Measurements from ENCODE around the gene GPR26. TPM values are rescaled to one million over a fixed set of nuclear protein-coding genes. Genes with fewer than 3 reads are reported as not detected.

GPR26 gene
- polyA plus RNA-seq, 3 donors = 0.01 TPM; not detected in 2

DNA sequence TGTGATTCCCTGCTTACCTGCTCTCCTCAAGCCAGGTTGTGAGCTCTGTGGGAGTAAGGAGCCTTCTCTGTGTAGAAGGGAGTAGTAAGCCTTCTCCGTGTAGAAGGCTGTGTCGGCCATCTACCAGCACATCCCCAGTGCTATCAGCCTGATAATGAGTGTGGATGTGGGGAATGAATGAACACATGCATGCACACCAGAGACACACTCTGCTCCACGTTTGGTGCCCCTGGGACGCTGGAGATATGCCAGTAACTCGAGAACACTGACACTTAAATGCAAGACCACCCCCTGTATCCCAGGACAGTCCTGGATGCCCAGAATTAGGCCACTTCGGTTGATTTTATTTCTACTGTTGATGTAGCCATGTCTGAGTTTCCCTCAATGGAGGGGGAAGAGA is 21.1 kb upstream of the GPR26 start:
- no peak for DNase-seq (ENCODE audit: low read depth in 3 of 3, low spot score in 2 of 3)

DNA sequence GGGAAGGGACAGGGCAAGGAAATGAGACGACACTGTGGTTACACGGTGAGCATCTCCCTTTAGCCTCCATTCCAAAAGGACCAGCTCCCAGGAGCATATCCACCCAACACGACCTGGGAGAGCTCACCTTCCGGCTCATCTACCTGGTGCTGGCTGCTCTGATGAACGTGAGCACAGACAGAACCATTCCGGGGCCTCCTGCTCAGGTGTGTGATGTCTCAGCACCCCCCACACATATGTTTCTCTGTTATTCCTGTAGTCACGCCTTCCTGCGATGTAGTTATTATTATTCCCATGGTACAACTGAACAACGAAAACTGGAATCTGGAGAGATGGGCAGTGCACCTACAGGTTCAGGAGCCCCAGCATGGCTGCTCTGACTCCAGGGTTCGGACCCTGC is 20.5 kb upstream of the GPR26 start:
- DNase-seq (ENCODE audit: low read depth in 3 of 3, low spot score in 2 of 3) = no peak

DNA sequence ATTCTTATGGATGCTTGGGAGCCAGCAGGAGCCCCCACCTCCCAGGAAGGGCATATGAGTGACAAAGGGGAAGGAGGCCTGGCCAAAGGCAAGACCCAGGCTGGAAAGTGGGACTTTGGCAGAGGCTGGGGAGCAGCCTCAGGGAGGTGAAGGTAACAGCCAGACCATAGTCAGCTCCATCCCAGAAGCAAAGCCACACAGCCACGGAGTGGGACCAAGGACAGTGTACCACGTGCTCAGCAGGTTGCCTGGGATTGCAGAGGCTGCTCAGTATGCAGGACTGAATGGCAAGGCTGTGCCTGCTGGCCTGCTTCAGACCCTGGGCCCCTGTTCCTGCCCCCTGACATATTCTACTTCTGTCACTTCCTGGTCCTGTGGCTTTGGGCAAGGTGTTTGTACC is 17.6 kb upstream of the GPR26 start:
- DNase-seq (ENCODE audit: low read depth in 3 of 3, low spot score in 2 of 3) = no peak

DNA sequence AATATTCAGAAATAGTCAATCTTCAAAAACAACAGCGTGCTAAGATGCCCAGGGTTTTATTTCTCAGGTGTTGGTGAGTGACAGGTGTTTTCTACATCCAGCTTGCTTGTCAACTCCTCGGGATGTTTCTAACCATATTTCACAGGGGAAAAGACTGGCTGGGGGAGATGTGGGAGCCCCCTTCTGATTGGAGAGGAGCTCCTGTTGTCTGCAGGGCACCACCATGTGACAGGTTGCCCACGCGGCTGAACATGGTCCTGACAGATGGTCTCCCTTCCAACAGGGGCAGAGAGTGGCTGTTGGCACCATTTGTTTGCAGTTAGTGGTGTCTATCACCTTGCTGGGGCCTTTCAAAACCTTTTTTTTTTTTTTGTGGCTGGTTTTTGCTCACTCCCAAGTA is 16.5 kb upstream of the GPR26 start:
- no peak for DNase-seq (ENCODE audit: low read depth in 3 of 3, low spot score in 2 of 3)

DNA sequence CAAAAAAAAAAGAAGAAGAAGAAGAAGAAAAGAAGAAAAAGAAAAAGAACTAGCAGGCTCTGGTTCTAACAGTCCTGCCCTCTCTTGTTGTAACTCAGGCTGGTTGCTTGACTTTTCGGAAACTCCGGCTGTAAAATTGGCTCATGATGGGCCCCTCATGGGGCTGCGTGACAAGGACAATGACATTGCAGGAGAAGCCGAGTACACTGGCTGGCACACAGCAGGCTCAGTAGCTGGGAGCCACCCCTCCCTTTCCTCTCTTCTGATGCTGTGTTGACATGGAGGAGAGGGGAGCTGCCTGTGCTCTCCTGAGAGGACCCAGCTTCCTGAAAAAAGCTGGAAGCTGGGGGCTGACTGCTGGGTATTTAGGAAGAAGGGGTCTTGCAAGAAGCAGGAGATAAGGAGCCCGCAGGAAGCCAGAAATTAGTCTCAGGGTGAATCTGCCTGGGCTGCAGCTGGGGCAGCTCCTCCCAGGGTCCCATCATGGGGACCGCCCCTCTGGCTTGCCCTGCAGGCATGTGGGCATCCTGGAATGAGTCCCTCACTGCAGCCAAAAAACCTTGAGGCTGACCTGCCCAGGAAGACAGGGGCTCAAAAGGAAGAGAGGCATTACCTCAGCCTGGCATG is 14.6 kb upstream of the GPR26 start:
- DNase-seq (ENCODE audit: low read depth in 3 of 3, low spot score in 2 of 3) = no peak

DNA sequence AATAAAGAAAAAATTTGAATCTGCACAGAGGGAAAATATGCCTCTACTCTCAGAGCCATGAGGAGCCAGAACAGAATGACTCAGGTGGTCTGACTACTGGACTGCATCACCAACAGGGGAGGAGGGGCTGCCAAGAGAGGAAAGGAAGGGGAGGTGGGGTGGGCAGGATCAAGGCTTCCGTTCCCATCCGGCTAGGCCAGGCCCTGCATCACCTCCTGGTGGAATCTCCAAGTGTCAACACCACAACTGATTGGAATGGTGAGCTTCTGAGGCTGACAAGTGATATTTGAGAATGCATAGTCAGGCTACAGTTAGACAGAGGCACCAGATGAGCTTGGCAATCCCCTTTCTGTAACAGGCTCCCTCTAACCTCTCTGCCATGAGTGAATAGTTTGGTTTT is 10.4 kb upstream of the GPR26 start:
- DNase-seq (ENCODE audit: low read depth in 3 of 3, low spot score in 2 of 3) = no peak

DNA sequence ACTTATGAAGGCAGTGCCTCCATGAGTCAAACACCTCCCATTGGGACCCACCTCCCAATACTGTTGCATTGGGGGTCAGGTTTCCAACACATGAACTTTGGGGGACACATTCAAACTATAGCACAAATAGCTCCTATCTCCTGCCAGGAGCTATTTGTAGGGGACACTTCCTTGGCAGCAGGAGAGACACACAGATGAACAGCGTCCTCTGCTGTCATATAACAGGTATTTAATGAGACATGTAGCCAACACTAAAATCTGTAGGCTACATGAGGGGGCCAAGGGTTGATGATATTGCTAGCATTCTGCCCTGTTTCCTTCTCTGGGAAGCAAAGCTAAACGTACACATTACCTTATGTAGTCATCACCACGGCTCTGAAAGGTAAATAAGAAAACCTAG is 2.6 kb upstream of the GPR26 start:
- no peak for DNase-seq (ENCODE audit: low read depth in 3 of 3, low spot score in 2 of 3)

DNA sequence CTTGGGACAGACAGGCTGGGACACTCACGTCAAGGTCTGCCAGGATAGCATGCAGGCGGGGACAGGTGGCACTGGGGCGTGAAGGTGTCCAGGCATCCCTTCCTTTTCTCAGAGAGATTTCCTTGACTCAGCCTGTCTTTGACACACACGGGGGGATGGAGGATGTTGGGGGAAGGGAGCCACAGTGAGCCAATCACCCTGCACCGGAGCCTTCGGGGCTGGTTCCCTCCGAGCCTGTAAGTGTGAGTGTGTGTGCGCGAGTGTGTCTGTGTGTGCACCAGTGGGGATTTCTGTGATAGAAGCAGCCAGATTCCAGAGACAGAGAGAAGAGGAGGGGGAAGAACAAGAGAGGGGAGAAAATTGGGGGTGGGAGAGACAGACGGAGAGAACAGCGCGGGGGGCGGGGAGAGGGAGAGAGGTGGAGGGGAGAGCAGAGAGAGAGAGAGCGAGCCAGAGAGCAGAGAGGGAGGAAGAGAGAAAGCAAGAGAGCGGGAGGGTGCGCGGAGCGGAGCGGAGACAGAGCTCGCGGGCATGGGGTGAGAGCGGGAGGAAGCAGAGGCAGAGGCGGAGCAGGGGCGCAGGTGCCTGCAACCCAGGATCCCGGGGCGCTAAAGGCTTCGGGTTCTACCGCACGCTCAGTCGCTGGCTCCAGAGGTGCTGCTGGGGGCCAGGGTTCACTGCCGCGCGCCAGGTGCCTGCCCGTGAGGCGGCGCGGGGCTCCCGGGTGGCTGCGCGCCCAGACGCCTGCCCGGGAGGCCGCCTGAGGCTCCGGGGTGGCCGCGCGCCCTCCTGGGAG is 466 bp upstream of the GPR26 start:
- DNase-seq (ENCODE audit: low read depth in 3 of 3, low spot score in 2 of 3) = no peak

DNA sequence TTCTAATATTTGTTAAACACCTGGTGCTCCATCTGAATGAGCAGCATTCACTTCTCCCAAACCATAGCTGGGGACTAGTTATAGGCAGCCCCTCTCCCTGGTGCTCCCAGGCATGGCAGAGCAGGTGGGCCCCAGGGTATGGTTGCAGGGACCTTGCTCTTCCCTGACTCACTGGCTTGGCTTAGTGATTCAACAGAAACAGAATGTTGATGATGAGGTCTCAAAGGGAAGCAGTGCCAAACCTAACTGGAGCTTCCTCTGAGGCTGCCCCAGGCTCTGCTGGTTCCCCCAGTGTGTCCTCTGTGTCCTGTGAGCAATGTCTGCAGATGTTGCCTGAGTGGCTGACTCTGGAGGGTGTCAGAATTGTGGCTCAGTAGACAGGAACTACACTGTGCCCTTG is 3.7 kb downstream of the GPR26 start:
- no peak for DNase-seq (ENCODE audit: low read depth in 3 of 3, low spot score in 2 of 3)

DNA sequence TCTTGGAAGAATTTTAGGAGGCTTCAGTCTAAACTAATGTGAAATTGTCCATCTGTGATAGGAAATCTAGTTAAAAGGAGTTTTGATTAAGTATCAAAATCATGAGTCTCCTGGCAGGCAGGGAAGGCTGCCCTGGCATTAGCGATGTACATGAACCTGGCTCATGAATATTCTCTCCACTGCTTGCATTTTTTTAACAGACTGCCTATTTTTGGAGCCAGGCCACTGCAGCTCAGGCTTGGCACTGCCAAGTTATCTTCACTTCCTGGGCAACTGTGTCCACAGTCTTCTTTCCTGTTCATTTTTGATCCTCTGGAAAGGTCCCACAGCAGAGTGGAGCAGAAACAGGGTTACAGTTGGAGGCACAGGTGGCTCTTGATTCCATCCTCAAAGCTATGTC is 7.0 kb downstream of the GPR26 start:
- DNase-seq (ENCODE audit: low read depth in 3 of 3, low spot score in 2 of 3) = no peak

DNA sequence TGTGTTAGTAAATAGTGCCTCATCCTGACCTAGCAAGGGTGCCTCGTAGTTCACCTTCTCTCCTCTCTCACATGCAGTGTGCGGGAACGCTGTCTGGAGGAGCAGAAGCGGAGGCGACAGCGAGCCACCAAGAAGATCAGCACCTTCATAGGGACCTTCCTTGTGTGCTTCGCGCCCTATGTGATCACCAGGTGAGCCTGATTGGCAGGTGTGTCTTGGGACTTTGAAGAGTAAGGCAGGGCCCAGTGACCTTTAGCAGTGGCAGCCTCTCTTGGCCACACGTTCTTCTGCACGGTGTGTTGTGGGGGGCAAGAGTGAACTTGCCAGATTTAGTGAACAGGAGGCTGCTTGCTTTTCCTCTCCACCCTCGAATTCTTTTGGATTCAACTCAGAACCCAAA is 8.6 kb downstream of the GPR26 start:
- no peak for DNase-seq (ENCODE audit: low read depth in 3 of 3, low spot score in 2 of 3)

DNA sequence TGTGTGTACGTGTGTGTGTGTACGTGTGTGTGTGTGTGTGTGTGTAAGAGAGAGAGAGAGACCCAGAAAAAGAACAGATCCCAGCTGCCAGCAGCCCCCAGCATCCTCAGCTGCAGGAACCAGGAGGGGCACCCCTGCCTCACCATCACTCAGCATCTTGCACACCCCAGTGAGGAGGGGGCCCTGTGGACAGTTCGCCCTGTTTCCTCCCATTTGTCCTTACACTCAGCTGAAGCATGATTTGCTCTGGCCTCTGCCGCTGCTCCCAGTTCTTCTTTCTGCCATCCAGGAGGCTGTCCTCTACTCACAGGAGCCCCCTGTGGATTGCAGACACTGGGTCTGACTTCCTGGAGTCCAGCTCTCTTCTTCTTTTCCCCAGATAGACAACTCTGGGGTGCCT is 9.7 kb downstream of the GPR26 start:
- no peak for DNase-seq (ENCODE audit: low read depth in 3 of 3, low spot score in 2 of 3)

DNA sequence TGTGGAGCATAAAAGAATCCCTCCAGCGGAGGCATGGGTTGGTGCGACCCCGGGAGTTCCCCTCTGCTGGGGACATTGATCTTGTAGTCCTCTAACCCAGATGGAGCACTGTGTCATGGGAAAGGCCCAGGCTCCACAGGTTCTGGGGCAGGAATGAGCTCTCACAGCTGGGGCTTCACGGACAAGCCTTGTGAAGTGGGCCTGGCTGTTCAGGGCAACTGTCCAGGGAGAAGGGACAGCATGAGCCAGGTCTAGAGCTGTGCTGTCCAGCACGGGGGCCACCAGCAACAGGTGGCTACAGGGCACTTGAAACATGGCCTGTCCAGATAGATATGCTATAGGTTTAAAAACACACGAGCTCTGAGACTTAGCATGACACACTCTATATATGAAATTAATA is 11.4 kb downstream of the GPR26 start:
- DNase-seq (ENCODE audit: low read depth in 3 of 3, low spot score in 2 of 3) = no peak

DNA sequence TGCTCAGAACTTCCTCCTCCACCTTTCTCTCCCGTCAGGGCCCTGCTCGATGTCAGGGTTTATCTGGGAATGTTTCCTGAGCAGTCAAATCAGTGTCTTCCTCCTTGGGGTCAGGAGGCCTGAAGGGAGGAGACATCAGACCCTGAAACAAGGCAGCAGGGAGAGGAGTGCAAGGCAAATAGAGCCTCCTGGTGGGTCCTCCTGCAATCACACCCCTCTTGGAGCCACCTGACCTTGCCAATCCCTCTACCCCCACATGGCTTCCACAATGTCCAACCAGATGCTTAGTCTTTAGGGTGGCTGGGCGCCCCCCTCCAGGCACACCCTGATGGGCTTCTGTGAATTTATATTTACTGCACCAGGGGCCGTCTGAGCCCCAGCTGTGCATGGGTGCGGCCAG is 12.2 kb downstream of the GPR26 start:
- DNase-seq (ENCODE audit: low read depth in 3 of 3, low spot score in 2 of 3) = no peak

DNA sequence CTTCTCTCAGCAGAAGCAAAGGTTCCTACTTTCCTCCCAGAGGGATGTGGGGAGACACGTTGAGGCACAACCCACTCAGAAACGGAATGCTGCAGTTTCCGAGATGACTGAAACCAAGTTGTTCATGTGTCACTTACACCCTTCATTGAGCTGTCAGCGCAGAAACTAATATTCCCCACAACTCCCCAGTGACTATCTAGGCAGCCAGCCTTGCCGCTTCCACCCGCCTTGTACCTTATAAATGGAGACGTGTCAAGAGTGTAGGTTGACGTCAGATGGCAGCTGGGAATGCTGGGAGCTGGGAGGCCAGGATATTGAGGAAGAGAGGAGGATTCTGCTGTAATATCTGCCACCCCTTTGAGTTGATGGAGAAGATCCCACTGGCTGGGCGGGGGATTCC is 15.1 kb downstream of the GPR26 start:
- no peak for DNase-seq (ENCODE audit: low read depth in 3 of 3, low spot score in 2 of 3)

DNA sequence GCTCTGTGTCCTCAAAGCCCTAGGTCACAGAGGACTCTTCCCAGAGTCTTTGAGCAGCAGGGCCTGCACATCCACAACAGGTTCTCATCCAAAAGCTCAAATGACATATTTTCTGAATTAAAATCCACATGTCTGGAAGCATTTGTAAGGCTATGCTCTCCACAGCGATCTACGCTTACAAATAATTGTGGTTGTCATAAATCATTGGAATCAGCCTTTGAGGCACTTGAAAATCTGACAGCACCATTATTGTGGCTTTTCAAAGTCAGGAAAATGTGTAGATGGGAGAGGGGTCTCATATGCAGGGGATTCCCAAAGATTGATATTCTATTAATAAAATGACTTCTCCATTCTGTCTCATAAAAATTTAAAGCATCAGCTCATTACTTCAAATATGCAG is 16.3 kb downstream of the GPR26 start:
- no peak for DNase-seq (ENCODE audit: low read depth in 3 of 3, low spot score in 2 of 3)

DNA sequence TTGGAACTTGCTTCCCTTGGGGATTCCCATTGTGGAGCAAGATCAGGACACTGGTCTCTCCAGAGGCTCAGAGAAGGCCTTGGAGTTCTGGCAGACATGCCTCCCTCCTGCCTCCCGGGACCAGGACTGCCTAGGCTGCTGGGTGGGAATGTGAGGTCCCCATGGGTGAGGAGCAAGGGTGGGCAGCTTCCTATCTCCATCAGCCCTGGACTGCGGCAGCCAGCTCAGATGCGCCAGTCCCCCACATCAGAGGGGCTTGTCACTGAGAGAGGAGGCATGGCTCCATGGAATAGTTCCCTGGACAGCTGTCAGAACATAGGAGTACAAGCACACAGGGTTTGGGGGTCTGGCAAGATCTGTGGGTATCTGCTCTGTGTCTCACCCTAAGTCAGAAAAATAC is 17.3 kb downstream of the GPR26 start:
- DNase-seq (ENCODE audit: low read depth in 3 of 3, low spot score in 2 of 3) = no peak

DNA sequence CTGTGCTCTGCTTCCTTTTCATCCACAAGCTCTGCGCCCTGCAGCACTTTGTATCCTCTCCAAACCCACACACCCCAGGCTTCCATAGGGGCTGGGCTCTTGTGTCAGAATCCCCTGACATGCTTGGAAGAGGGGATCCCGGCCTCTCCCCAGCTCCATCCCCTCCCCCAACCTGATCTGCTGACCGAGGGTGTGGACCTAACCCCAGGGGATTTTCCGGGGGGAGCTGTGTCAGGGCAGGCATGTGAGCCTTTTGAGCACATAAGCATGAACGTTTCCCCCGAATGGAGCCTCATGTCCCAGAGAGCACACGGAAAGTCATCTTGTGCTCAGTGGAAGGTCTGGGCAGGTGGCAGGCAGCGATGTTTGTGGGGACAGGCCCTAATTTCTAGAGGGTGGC is 17.7 kb downstream of the GPR26 start:
- DNase-seq (ENCODE audit: low read depth in 3 of 3, low spot score in 2 of 3) = no peak

DNA sequence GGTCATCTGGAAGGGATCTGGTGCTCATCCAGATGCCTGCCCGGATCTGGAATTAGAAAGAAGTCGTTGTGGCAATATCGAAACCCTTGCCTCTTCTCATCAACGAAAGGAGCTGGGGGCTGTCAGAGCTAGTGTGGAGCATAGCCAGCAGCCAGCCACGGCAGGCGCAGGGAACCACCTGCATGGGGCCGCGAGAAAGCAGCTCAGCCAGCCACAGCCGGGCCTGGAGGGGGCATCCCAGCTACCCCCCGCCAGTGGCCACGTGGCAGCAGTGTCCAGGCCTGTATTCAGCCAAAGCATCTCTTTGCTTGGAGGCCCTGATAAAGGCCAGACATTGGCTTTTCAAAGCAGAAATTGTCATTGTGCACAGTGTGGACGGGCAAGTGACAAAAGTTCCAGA is 19.1 kb downstream of the GPR26 start:
- DNase-seq (ENCODE audit: low read depth in 3 of 3, low spot score in 2 of 3) = no peak

DNA sequence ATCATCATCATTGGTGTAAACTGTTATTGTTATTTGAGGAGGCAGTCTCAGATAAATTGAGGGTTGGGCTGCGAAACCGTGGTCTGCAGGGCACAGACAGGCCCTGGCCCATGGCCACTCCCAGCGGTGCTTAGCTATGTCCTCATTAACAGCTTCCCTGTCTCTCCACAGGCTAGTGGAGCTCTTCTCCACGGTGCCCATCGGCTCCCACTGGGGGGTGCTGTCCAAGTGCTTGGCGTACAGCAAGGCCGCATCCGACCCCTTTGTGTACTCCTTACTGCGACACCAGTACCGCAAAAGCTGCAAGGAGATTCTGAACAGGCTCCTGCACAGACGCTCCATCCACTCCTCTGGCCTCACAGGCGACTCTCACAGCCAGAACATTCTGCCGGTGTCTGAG is 21.6 kb downstream of the GPR26 start:
- no peak for DNase-seq (ENCODE audit: low read depth in 3 of 3, low spot score in 2 of 3)

DNA sequence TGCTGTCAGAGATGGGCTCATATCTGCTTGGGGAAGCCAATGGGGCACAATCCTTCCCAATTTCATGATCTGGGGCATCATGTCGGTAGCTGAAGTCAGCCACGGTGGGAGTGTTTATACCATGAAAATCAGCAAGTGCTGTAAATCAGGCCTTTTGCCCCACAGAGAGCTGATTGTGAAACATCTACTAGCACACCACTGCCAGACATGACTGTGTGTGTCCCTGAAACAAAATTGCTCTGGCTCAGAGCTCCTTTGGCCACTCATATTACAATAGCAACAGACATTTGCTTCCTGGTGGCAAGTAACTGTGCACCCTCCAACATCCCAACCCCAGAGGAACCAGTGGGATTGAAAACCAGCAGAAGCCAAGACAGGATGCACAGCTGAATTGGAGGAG is 23.7 kb downstream of the GPR26 start:
- DNase-seq (ENCODE audit: low read depth in 3 of 3, low spot score in 2 of 3) = no peak

DNA sequence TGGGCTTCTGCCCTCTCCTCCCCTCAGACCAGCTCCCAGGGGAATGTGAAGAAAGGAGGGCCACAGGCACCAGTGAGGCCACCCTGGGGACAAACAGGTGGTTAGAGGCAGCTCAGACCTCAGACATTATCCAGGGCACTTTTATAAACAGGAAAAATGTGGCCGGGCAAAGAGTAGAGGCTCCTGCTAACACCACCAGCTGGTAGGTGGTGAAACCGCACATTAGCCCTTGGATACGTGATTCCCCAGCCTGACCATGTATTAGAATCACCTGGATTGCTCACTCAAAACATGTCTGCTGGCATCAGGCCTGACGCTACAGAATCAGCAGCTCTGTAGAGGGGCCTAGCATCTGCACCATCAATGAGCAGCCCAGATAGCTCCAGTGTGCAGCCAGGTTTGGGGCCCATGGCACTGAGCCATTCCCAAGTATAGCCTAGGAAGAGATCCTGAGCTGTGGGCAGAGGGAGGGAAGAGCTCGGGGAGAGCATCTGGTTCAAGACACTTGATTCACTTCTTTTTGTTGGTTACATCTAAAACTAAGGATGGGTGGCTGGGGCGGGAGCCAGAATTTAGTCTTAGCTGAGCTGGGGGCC is 37.1 kb downstream of the GPR26 start:
- DNase-seq (ENCODE audit: low read depth in 3 of 3, low spot score in 2 of 3) = no peak
